WTC11 (cell line): ENCODE results near the gene SRPK3. TPM values are rescaled to one million over a fixed set of nuclear protein-coding genes. Genes with fewer than 3 reads are reported as not detected.

Experiments used
- ATAC-seq: fragments of 200-7000 bp; cut with Tn5 transposase; 2 replicates; pipeline ENCODE4 v1.10.0; 2021; ENCODE audit warnings: mild to moderate bottlenecking, moderate library complexity
- CTCF ChIA-PET: fragments of 300-600 bp; sonication (Branson Sonifier 250); formaldehyde crosslinking; loops from one replicate; lab custom pipeline; 2021; ENCODE audit warnings: antibody characterized with exemption; lab: Charles Lee
- POLR2A ChIA-PET: fragments of 350-600 bp; sonication (Branson Sonifier 250); formaldehyde crosslinking; loops from one replicate; lab custom pipeline; 2021; ENCODE audit warnings: antibody characterized with exemption; lab: Charles Lee
- DNase-seq: peaks from one replicate; pipeline ENCODE4 v3.0.0; 2021; ENCODE audit warnings: low spot score
- H3K27ac Mint-ChIP-seq: 2 replicates; pipeline ENCODE4 v1.8.0; 2021; ENCODE audit warnings: mixed read lengths
- H3K27me3 Mint-ChIP-seq: 2 replicates; pipeline ENCODE4 v1.8.0; 2021; ENCODE audit warnings: low read depth, mild to moderate bottlenecking, moderate library complexity, mixed read lengths
- H3K36me3 Mint-ChIP-seq: 2 replicates; pipeline ENCODE4 v1.8.0; 2021; ENCODE audit warnings: mixed read lengths
- H3K4me1 Mint-ChIP-seq: 2 replicates; pipeline ENCODE4 v1.8.0; 2022; ENCODE audit warnings: mixed read lengths
- H3K4me3 Mint-ChIP-seq: 2 replicates; pipeline ENCODE4 v1.8.0; 2021; ENCODE audit warnings: mild to moderate bottlenecking, moderate library complexity, mixed read lengths
- H3K9me3 Mint-ChIP-seq: 2 replicates; pipeline ENCODE4 v1.8.0; 2021; ENCODE audit warnings: mixed read lengths
- CBFB ChIP-seq: sonication (generic); formaldehyde crosslinking; IDR thresholded peaks from 2 replicates; pipeline ENCODE4 v1.8.1; 2022; ENCODE audit warnings: mild to moderate bottlenecking, low read depth, missing genetic modification reagents
- CREM ChIP-seq: sonication (generic); formaldehyde crosslinking; IDR thresholded peaks from 2 replicates; pipeline ENCODE4 v1.8.1; 2022; ENCODE audit warnings: mild to moderate bottlenecking, missing genetic modification reagents, moderate library complexity
- GRHL2 ChIP-seq: fragments of 250-450 bp; sonication (Bioruptor Pico); IDR thresholded peaks from 2 replicates; pipeline ENCODE4 v1.8.0; 2022; ENCODE audit warnings: mild to moderate bottlenecking, moderate library complexity; ENCODE audit not compliant: insufficient replicate concordance, severe bottlenecking
- JAZF1 ChIP-seq: fragments of 250-450 bp; sonication (Bioruptor Pico); IDR thresholded peaks from 2 replicates; pipeline ENCODE4 v1.9.0; 2021; ENCODE audit warnings: moderate library complexity, mild to moderate bottlenecking, inconsistent platforms
- MXD4 ChIP-seq: fragments of 250-450 bp; sonication (Bioruptor Pico); IDR thresholded peaks from 2 replicates; pipeline ENCODE4 v1.8.0; 2021; ENCODE audit warnings: mild to moderate bottlenecking, moderate library complexity, borderline replicate concordance
- NFYB ChIP-seq: sonication (generic); formaldehyde crosslinking; conservative IDR thresholded peaks from 2 replicates; pipeline ENCODE4 v1.8.0; 2022; ENCODE audit warnings: low read depth, missing genetic modification reagents
- NR2C2 ChIP-seq: sonication (generic); formaldehyde crosslinking; IDR thresholded peaks from 2 replicates; pipeline ENCODE4 v1.8.0; 2022; ENCODE audit warnings: mild to moderate bottlenecking, missing genetic modification reagents
- NR3C1 ChIP-seq: sonication (generic); formaldehyde crosslinking; conservative IDR thresholded peaks from 2 replicates; pipeline ENCODE4 v1.8.1; 2023; ENCODE audit warnings: low read depth, mild to moderate bottlenecking, missing genetic modification reagents
- PRRX2 ChIP-seq: fragments of 250-450 bp; sonication (Bioruptor Pico); IDR thresholded peaks from 2 replicates; pipeline ENCODE4 v1.8.0; 2021; ENCODE audit warnings: mild to moderate bottlenecking
- SOX15 ChIP-seq: fragments of 250-450 bp; sonication (Bioruptor Pico); IDR thresholded peaks from 2 replicates; pipeline ENCODE4 v1.9.0; 2021; ENCODE audit warnings: mild to moderate bottlenecking
- ZNF138 ChIP-seq: sonication (generic); formaldehyde crosslinking; conservative IDR thresholded peaks from 2 replicates; pipeline ENCODE4 v1.8.1; 2022; ENCODE audit warnings: mild to moderate bottlenecking, moderate library complexity, missing genetic modification reagents
- ZNF416 ChIP-seq: fragments of 250-450 bp; sonication (Bioruptor Pico); IDR thresholded peaks from 2 replicates; pipeline ENCODE4 v1.9.0; 2021; ENCODE audit warnings: mild to moderate bottlenecking, inconsistent platforms
- ZNF423 ChIP-seq: fragments of 250-450 bp; sonication (Bioruptor Pico); IDR thresholded peaks from 2 replicates; pipeline ENCODE4 v2.1.2; 2022; ENCODE audit warnings: mild to moderate bottlenecking, moderate library complexity
- total RNA-seq: library from RNA; stranded (reverse); gene quantifications from 3 replicates; pipeline ENCODE4 v1.2.3, GENCODE V29; 2021
- TF ChIP-seq, protein P1 (sequence below): sonication (generic); formaldehyde crosslinking; conservative IDR thresholded peaks from 2 replicates; pipeline ENCODE4 v1.8.1; 2023; ENCODE audit warnings: mild to moderate bottlenecking, low read depth, missing genetic modification reagents, moderate library complexity
- TF ChIP-seq, protein P2 (sequence below): sonication (generic); formaldehyde crosslinking; IDR thresholded peaks from 2 replicates; pipeline ENCODE4 v1.8.0; 2022; ENCODE audit warnings: mild to moderate bottlenecking, missing genetic modification reagents
- TF ChIP-seq, protein P3 (sequence below): fragments of 250-450 bp; sonication (Bioruptor Pico); IDR thresholded peaks from 2 replicates; pipeline ENCODE4 v1.9.0; 2021; ENCODE audit warnings: mild to moderate bottlenecking, borderline replicate concordance
- TF ChIP-seq, protein P4 (sequence below): sonication (generic); formaldehyde crosslinking; IDR thresholded peaks from 2 replicates; pipeline ENCODE4 v1.8.1; 2023; ENCODE audit warnings: mild to moderate bottlenecking, missing genetic modification reagents, borderline replicate concordance
- TF ChIP-seq, protein P5 (sequence below): sonication (generic); formaldehyde crosslinking; IDR thresholded peaks from 2 replicates; pipeline ENCODE4 v1.8.1; 2023; ENCODE audit warnings: mild to moderate bottlenecking, missing genetic modification reagents
- TF ChIP-seq, protein P6 (sequence below): fragments of 250-450 bp; sonication (Bioruptor Pico); IDR thresholded peaks from 2 replicates; pipeline ENCODE4 v2.1.2; 2022; ENCODE audit warnings: mild to moderate bottlenecking, moderate library complexity
- TF ChIP-seq, protein P7 (sequence below): sonication (generic); formaldehyde crosslinking; conservative IDR thresholded peaks from 2 replicates; pipeline ENCODE4 v1.8.1; 2022; ENCODE audit warnings: mild to moderate bottlenecking, missing genetic modification reagents
- TF ChIP-seq, protein P8 (sequence below): sonication (generic); formaldehyde crosslinking; IDR thresholded peaks from 2 replicates; pipeline ENCODE4 v1.8.1; 2022; ENCODE audit warnings: missing genetic modification reagents, borderline replicate concordance

SRPK3 gene
- total RNA-seq, 1 experiment from 2014 or later = not detected

DNA sequence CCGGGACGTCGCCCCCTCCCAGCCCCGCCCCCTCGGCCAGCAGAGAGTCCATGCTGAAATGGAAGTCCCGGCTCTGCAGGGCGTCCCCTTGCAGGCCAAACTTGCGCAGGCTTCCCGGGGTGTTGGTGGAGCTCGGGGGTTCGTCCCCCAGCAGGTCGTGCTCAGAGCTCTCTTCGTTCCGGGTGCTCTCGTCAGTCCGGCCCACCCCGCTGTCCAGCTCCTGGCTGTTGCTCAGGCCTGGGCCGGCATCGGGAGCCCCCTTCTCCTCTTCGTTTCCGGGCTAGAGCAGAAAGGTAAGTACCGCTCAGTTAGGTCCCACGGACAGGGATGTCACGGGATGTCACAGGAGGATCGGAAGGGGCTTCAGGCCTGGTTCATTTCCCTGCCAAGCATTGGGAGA is 23.8 kb downstream of the SRPK3 start (continued):
- TF ChIP-seq, protein P1, sequence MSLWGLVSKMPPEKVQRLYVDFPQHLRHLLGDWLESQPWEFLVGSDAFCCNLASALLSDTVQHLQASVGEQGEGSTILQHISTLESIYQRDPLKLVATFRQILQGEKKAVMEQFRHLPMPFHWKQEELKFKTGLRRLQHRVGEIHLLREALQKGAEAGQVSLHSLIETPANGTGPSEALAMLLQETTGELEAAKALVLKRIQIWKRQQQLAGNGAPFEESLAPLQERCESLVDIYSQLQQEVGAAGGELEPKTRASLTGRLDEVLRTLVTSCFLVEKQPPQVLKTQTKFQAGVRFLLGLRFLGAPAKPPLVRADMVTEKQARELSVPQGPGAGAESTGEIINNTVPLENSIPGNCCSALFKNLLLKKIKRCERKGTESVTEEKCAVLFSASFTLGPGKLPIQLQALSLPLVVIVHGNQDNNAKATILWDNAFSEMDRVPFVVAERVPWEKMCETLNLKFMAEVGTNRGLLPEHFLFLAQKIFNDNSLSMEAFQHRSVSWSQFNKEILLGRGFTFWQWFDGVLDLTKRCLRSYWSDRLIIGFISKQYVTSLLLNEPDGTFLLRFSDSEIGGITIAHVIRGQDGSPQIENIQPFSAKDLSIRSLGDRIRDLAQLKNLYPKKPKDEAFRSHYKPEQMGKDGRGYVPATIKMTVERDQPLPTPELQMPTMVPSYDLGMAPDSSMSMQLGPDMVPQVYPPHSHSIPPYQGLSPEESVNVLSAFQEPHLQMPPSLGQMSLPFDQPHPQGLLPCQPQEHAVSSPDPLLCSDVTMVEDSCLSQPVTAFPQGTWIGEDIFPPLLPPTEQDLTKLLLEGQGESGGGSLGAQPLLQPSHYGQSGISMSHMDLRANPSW (CRISPR knock-in tag) = no peak
- TF ChIP-seq, protein P2, sequence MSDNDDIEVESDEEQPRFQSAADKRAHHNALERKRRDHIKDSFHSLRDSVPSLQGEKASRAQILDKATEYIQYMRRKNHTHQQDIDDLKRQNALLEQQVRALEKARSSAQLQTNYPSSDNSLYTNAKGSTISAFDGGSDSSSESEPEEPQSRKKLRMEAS (CRISPR knock-in tag) = no peak
- TF ChIP-seq GRHL2 (CRISPR knock-in tag) = no peak
- TF ChIP-seq, protein P3, sequence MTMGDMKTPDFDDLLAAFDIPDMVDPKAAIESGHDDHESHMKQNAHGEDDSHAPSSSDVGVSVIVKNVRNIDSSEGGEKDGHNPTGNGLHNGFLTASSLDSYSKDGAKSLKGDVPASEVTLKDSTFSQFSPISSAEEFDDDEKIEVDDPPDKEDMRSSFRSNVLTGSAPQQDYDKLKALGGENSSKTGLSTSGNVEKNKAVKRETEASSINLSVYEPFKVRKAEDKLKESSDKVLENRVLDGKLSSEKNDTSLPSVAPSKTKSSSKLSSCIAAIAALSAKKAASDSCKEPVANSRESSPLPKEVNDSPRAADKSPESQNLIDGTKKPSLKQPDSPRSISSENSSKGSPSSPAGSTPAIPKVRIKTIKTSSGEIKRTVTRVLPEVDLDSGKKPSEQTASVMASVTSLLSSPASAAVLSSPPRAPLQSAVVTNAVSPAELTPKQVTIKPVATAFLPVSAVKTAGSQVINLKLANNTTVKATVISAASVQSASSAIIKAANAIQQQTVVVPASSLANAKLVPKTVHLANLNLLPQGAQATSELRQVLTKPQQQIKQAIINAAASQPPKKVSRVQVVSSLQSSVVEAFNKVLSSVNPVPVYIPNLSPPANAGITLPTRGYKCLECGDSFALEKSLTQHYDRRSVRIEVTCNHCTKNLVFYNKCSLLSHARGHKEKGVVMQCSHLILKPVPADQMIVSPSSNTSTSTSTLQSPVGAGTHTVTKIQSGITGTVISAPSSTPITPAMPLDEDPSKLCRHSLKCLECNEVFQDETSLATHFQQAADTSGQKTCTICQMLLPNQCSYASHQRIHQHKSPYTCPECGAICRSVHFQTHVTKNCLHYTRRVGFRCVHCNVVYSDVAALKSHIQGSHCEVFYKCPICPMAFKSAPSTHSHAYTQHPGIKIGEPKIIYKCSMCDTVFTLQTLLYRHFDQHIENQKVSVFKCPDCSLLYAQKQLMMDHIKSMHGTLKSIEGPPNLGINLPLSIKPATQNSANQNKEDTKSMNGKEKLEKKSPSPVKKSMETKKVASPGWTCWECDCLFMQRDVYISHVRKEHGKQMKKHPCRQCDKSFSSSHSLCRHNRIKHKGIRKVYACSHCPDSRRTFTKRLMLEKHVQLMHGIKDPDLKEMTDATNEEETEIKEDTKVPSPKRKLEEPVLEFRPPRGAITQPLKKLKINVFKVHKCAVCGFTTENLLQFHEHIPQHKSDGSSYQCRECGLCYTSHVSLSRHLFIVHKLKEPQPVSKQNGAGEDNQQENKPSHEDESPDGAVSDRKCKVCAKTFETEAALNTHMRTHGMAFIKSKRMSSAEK (CRISPR knock-in tag) = no peak
- no peak for TF ChIP-seq CREM (CRISPR knock-in tag)
- TF ChIP-seq, protein P4, sequence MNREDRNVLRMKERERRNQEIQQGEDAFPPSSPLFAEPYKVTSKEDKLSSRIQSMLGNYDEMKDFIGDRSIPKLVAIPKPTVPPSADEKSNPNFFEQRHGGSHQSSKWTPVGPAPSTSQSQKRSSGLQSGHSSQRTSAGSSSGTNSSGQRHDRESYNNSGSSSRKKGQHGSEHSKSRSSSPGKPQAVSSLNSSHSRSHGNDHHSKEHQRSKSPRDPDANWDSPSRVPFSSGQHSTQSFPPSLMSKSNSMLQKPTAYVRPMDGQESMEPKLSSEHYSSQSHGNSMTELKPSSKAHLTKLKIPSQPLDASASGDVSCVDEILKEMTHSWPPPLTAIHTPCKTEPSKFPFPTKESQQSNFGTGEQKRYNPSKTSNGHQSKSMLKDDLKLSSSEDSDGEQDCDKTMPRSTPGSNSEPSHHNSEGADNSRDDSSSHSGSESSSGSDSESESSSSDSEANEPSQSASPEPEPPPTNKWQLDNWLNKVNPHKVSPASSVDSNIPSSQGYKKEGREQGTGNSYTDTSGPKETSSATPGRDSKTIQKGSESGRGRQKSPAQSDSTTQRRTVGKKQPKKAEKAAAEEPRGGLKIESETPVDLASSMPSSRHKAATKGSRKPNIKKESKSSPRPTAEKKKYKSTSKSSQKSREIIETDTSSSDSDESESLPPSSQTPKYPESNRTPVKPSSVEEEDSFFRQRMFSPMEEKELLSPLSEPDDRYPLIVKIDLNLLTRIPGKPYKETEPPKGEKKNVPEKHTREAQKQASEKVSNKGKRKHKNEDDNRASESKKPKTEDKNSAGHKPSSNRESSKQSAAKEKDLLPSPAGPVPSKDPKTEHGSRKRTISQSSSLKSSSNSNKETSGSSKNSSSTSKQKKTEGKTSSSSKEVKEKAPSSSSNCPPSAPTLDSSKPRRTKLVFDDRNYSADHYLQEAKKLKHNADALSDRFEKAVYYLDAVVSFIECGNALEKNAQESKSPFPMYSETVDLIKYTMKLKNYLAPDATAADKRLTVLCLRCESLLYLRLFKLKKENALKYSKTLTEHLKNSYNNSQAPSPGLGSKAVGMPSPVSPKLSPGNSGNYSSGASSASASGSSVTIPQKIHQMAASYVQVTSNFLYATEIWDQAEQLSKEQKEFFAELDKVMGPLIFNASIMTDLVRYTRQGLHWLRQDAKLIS (CRISPR knock-in tag) = no peak
- no peak for TF ChIP-seq PRRX2 (CRISPR knock-in tag)
- no peak for TF ChIP-seq JAZF1
- no peak for TF ChIP-seq NFYB
- no peak for TF ChIP-seq NR3C1 (CRISPR knock-in tag)
- TF ChIP-seq ZNF416 = no peak

DNA sequence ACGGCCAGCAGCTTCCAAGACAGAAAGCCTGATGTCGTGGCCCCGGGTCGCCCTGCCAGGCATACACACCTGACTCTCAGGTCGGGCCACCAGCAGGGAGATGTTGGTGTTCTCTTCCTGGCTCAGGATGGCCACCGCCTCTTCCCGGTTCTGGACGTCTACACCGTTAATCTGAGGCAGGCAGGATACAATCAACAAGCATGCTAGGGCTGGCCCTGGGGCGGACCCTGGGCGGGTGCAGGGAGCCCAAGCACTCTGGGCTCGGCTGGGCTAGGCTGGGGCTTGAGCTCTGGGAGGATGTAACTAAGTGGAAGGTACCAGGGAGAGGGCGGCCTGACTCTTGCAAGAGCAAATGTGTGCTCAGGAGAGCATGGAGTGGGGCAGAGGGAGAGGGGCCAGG is 24.6 kb downstream of the SRPK3 start:
- Mint-ChIP-seq H3K36me3 (peaks cover 7% of the 10 kb centered on the region), H3K27ac (no peak overlapping the region), H3K27me3 (no peaks in the 10 kb centered on the region), H3K4me3 (no peak overlapping the region), H3K9me3 (no peaks in the 10 kb centered on the region), H3K4me1 (peaks cover 10% of the 10 kb centered on the region)
- no peak for ATAC-seq
- CTCF ChIA-PET = interaction anchor here (0.6 to 1.0 kb wide), 2 partner anchors 77 to 142 kb away, joined by 3 read pairs; no protein-coding TSS in a partner anchor
- DNase-seq = no peak
- POLR2A ChIA-PET = no interaction called here
- no peak for TF ChIP-seq NR2C2 (CRISPR knock-in tag)
- TF ChIP-seq, protein P5, sequence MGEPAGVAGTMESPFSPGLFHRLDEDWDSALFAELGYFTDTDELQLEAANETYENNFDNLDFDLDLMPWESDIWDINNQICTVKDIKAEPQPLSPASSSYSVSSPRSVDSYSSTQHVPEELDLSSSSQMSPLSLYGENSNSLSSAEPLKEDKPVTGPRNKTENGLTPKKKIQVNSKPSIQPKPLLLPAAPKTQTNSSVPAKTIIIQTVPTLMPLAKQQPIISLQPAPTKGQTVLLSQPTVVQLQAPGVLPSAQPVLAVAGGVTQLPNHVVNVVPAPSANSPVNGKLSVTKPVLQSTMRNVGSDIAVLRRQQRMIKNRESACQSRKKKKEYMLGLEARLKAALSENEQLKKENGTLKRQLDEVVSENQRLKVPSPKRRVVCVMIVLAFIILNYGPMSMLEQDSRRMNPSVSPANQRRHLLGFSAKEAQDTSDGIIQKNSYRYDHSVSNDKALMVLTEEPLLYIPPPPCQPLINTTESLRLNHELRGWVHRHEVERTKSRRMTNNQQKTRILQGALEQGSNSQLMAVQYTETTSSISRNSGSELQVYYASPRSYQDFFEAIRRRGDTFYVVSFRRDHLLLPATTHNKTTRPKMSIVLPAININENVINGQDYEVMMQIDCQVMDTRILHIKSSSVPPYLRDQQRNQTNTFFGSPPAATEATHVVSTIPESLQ = no peak
- no peak for TF ChIP-seq CREM (CRISPR knock-in tag)
- no peak for TF ChIP-seq SOX15 (CRISPR knock-in tag)
- TF ChIP-seq ZNF423 (CRISPR knock-in tag) = no peak
- TF ChIP-seq ZNF138 = no peak
- TF ChIP-seq, protein P6, sequence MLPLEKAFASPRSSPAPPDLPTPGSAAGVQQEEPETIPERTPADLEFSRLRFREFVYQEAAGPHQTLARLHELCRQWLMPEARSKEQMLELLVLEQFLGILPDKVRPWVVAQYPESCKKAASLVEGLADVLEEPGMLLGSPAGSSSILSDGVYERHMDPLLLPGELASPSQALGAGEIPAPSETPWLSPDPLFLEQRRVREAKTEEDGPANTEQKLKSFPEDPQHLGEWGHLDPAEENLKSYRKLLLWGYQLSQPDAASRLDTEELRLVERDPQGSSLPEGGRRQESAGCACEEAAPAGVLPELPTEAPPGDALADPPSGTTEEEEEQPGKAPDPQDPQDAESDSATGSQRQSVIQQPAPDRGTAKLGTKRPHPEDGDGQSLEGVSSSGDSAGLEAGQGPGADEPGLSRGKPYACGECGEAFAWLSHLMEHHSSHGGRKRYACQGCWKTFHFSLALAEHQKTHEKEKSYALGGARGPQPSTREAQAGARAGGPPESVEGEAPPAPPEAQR = no peak
- no peak for TF ChIP-seq CBFB (CRISPR knock-in tag)
- TF ChIP-seq, protein P7, sequence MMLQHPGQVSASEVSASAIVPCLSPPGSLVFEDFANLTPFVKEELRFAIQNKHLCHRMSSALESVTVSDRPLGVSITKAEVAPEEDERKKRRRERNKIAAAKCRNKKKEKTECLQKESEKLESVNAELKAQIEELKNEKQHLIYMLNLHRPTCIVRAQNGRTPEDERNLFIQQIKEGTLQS (CRISPR knock-in tag) = no peak
- TF ChIP-seq, protein P8, sequence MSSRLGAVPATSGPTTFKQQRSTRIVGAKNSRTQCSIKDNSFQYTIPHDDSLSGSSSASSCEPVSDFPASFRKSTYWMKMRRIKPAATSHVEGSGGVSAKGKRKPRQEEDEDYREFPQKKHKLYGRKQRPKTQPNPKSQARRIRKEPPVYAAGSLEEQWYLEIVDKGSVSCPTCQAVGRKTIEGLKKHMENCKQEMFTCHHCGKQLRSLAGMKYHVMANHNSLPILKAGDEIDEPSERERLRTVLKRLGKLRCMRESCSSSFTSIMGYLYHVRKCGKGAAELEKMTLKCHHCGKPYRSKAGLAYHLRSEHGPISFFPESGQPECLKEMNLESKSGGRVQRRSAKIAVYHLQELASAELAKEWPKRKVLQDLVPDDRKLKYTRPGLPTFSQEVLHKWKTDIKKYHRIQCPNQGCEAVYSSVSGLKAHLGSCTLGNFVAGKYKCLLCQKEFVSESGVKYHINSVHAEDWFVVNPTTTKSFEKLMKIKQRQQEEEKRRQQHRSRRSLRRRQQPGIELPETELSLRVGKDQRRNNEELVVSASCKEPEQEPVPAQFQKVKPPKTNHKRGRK (CRISPR knock-in tag) = no peak
- no peak for TF ChIP-seq MXD4 (CRISPR knock-in tag)
